Hepatocyte (in vitro differentiated cells): ENCODE results near the gene EGR4. TPM values are rescaled to one million over a fixed set of nuclear protein-coding genes. Genes with fewer than 3 reads are reported as not detected.

ENCODE experiments used
- DNase-seq: peaks from one replicate; pipeline ENCODE4 v3.0.0-alpha.2; 2016; ENCODE audit warnings: low spot score
- H2AFZ ChIP-seq: fragments of 200-600 bp; sonication (generic); 2 replicates; pipeline ENCODE4 v1.6.0; 2016; ENCODE audit warnings: antibody characterized with exemption, mild to moderate bottlenecking
- H3K27ac ChIP-seq: fragments of 200-600 bp; sonication (generic); 2 replicates; pipeline ENCODE4 v1.5.1; 2016; ENCODE audit warnings: mild to moderate bottlenecking
- H3K27me3 ChIP-seq: fragments of 200-600 bp; sonication (generic); 2 replicates; pipeline ENCODE4 v1.6.1; 2016
- H3K36me3 ChIP-seq: fragments of 200-600 bp; sonication (generic); replicated peaks from 2 replicates; pipeline ENCODE4 v1.5.1; 2016; ENCODE audit warnings: low read depth; ENCODE audit not compliant: insufficient read depth
- H3K4me1 ChIP-seq: fragments of 200-600 bp; sonication (generic); 2 replicates; pipeline ENCODE4 v1.5.1; 2016; ENCODE audit warnings: mild to moderate bottlenecking, moderate library complexity; ENCODE audit not compliant: insufficient read depth
- H3K4me2 ChIP-seq: fragments of 200-600 bp; sonication (generic); 2 replicates; pipeline ENCODE4 v1.6.0; 2016
- H3K4me3 ChIP-seq: fragments of 200-600 bp; sonication (generic); 2 replicates; pipeline ENCODE4 v1.5.1; 2016; ENCODE audit warnings: mild to moderate bottlenecking
- H3K79me2 ChIP-seq: fragments of 200-600 bp; sonication (generic); 2 replicates; pipeline ENCODE4 v1.6.0; 2017; ENCODE audit warnings: mild to moderate bottlenecking
- H3K9me2 ChIP-seq: fragments of 200-600 bp; sonication (generic); replicated peaks from 2 replicates; pipeline ENCODE4 v1.6.0; 2017; ENCODE audit warnings: mild to moderate bottlenecking; ENCODE audit not compliant: insufficient read depth
- H3K9me3 ChIP-seq: fragments of 200-600 bp; sonication (generic); 2 replicates; pipeline ENCODE4 v1.5.1; 2016; ENCODE audit warnings: low read depth, mild to moderate bottlenecking
- H4K20me1 ChIP-seq: fragments of 200-600 bp; sonication (generic); 2 replicates; pipeline ENCODE4 v1.6.0; 2016; ENCODE audit warnings: mild to moderate bottlenecking; ENCODE audit not compliant: insufficient read depth, poor library complexity, severe bottlenecking
- EZH2 ChIP-seq: fragments of 200-600 bp; sonication (generic); IDR thresholded peaks from 2 replicates; pipeline ENCODE4 v1.6.1; 2016; ENCODE audit warnings: antibody characterized with exemption, mild to moderate bottlenecking, borderline replicate concordance
- EZH2phosphoT487 ChIP-seq: fragments of 200-600 bp; sonication (generic); IDR thresholded peaks from one replicate; pipeline ENCODE4 v1.6.1; 2018; ENCODE audit warnings: antibody characterized with exemption, mild to moderate bottlenecking, low read depth, moderate library complexity; ENCODE audit not compliant: unreplicated experiment, severe bottlenecking
- WGBS: methylation state at CpG from one replicate; pipeline ENCODE4 v1.1.6; 2016; ENCODE audit warnings: low lambda C conversion rate; ENCODE audit errors: missing lambda C conversion rate; 5-methylcytosine and 5-hydroxymethylcytosine counted together
- polyA plus RNA-seq: library from polyadenylated mRNA; unstranded; fragments of >200 nt; fragmentation: Nextera tagmentation; extraction: Ambion mirVana; gene quantifications from 2 replicates; pipeline ENCODE4 v1.2.1, GENCODE V29; 2016
- total RNA-seq: library from RNA; depleted of rRNA; stranded (reverse); fragments of >200 nt; gene quantifications from 2 replicates; pipeline ENCODE4 v1.2.3, GENCODE V29; 2014
- TF ChIP-seq, protein P1 (sequence below): fragments of 200-600 bp; sonication (generic); IDR thresholded peaks from 2 replicates; pipeline ENCODE4 v1.5.1; 2016; ENCODE audit warnings: antibody characterized with exemption, mild to moderate bottlenecking; ENCODE audit not compliant: poor library complexity

Gene EGR4
- total and polyA plus RNA-seq, 2 experiments from 2014 or later, result 0.23 to 1.9 TPM

DNA sequence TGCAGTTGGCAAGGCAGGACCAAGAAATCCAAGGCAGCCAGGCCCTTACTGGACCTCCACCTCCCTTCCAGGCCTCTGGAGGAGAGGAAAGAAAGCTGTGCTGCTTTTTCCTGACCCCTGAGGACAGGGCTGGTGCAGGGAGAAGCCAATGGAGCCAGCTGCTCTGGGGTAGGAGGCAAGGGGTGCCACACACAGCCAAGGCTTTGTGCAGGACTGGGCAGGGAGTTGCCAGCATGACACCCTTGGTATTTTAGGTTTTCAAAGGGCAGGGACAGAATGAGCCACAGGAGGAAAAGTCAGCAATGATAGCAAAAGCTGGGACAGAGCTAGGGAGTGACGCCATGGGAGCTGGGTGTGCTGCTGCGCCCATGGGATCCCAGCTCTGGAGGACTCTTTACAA is 36.3 kb downstream of the EGR4 start:
- H3K9me3 ChIP-seq, result no peaks in the 10 kb centered on the region
- 92% methylated on average over 2 of the region's 2 CpGs for WGBS
- H3K9me2 ChIP-seq, result no peaks in the 10 kb centered on the region
- H3K27ac ChIP-seq, result no peak overlapping the region
- H3K27me3 ChIP-seq, result no peaks in the 10 kb centered on the region
- TF ChIP-seq EZH2phosphoT487, result no peak
- TF ChIP-seq, protein P1, sequence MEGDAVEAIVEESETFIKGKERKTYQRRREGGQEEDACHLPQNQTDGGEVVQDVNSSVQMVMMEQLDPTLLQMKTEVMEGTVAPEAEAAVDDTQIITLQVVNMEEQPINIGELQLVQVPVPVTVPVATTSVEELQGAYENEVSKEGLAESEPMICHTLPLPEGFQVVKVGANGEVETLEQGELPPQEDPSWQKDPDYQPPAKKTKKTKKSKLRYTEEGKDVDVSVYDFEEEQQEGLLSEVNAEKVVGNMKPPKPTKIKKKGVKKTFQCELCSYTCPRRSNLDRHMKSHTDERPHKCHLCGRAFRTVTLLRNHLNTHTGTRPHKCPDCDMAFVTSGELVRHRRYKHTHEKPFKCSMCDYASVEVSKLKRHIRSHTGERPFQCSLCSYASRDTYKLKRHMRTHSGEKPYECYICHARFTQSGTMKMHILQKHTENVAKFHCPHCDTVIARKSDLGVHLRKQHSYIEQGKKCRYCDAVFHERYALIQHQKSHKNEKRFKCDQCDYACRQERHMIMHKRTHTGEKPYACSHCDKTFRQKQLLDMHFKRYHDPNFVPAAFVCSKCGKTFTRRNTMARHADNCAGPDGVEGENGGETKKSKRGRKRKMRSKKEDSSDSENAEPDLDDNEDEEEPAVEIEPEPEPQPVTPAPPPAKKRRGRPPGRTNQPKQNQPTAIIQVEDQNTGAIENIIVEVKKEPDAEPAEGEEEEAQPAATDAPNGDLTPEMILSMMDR, result no peak
- H4K20me1 ChIP-seq, result no peaks in the 10 kb centered on the region
- H3K4me3 ChIP-seq, result no peak overlapping the region
- H3K4me2 ChIP-seq, result no peak overlapping the region
- DNase-seq, result no peak
- no peaks in the 10 kb centered on the region for H3K36me3 ChIP-seq
- no peaks in the 10 kb centered on the region for H3K4me1 ChIP-seq
- no peak overlapping the region for H2AFZ ChIP-seq
- no peaks in the 10 kb centered on the region for H3K79me2 ChIP-seq

DNA sequence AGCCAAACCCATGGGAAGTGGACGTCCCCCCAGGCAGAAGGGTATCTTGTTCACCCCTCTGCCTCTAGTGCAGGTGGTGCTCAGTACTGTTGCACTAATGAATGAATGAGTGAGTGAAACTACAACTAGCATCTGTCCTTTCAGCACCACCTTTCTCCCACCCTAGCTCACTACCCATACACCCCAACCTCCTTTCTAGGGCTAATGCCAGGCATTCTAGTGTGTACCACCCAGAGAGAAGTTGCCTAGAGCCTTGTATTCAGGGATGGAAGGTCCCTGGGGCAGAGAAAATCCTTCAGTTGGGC is 36.8 kb downstream of the EGR4 start:
- TF ChIP-seq EZH2phosphoT487, result no peak
- DNase-seq, result no peak
- H3K4me2 ChIP-seq, result no peak overlapping the region
- 31% methylated on average over 1 of the region's 1 CpG for whole genome bisulfite sequencing
- H3K36me3 ChIP-seq, result no peaks in the 10 kb centered on the region
- no peaks in the 10 kb centered on the region for H3K9me2 ChIP-seq
- no peaks in the 10 kb centered on the region for H4K20me1 ChIP-seq
- H3K4me1 ChIP-seq, result no peaks in the 10 kb centered on the region
- no peak overlapping the region for H3K27ac ChIP-seq
- no peak overlapping the region for H2AFZ ChIP-seq
- H3K9me3 ChIP-seq, result no peaks in the 10 kb centered on the region
- no peaks in the 10 kb centered on the region for H3K27me3 ChIP-seq
- no peak overlapping the region for H3K4me3 ChIP-seq
- no peaks in the 10 kb centered on the region for H3K79me2 ChIP-seq

DNA sequence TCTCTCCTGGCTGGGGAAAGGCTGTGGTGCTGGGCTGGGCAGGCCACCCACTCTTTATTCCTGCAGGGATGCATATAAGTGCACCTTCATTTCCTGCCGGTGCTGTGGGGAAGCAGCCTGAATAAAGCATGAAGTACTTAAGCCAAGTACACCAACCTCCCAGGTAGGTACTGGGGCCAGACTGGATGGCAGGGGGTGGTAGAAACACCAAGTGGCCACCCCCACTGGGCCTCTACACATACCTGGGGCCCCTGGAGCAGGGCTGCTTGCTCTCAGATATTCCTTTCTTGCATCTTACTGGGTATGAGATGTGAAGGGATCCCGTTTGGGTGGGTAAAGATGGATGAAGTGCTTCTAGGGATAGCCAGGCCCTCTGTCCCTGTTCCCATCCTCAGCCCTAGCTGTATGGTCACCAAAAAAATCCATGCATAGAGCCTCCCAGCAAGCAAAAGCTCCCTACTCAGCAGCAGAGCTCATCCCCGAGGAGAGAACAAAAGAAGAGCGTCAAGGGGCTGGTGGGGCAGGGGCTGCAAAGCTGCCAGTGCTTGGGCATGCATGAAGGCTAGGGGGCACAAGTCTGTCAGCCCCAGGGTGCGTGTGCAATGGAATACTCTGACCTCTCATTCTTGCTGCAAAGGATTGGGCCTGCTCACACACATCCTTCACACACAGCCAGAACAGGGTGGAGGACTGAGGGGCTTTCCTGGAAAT is 37.3 kb downstream of the EGR4 start:
- H3K36me3 ChIP-seq, result no peaks in the 10 kb centered on the region
- TF ChIP-seq EZH2, result no peak
- TF ChIP-seq, protein P1, result no peak
- TF ChIP-seq EZH2phosphoT487, result no peak
- H3K4me3 ChIP-seq, result no peak overlapping the region
- DNase-seq, result no peak
- no peak overlapping the region for H2AFZ ChIP-seq
- no peaks in the 10 kb centered on the region for H3K9me3 ChIP-seq
- H3K4me2 ChIP-seq, result no peak overlapping the region
- no peaks in the 10 kb centered on the region for H4K20me1 ChIP-seq
- no peaks in the 10 kb centered on the region for H3K9me2 ChIP-seq
- H3K79me2 ChIP-seq, result no peaks in the 10 kb centered on the region
- no peaks in the 10 kb centered on the region for H3K27me3 ChIP-seq
- H3K27ac ChIP-seq, result no peak overlapping the region
- H3K4me1 ChIP-seq, result no peaks in the 10 kb centered on the region
- WGBS, result 81% methylated on average over 5 of the region's 5 CpGs

DNA sequence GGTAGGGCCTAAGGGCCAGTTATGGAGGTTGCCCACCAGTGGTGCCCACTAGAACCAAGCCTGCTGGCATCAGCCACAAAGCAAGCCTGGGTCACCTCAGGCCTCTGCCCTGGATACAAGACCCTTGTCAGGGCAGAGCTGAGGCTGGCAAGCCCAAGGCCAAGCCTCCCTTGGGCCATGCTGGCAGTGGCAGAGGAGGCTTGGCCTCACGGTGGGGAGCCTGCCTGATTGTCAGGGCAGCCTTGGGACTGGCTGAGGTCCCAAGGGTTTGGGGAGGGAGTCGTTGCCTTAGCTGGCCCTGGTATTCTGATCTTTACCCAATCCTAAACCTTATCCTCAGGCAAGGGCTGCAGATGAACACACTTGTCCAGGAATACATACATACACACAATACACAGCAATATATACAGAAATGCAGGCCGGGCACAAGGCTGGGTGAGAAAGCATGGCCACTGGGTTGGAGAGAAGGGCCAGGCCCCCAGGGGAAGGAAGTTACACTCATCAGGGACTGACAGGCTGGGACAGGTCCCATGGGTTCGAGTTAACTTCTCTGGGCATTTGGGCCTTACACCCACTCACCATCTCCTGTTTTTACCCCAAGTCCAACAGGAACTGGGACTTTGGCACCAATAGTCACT is 38.2 kb downstream of the EGR4 start:
- no peak overlapping the region for H3K4me2 ChIP-seq
- 72% methylated on average over 4 of the region's 4 CpGs for WGBS

More for the DNA sequence above, 38.2 kb downstream of the EGR4 start:
- Histone ChIP-seq H3K27ac (no peak overlapping the region), H4K20me1 (no peaks in the 10 kb centered on the region), H3K27me3 (no peaks in the 10 kb centered on the region), H3K4me3 (no peak overlapping the region), H3K4me1 (no peaks in the 10 kb centered on the region), H3K79me2 (no peaks in the 10 kb centered on the region), H3K9me2 (no peaks in the 10 kb centered on the region), H3K36me3 (no peaks in the 10 kb centered on the region), H3K9me3 (no peaks in the 10 kb centered on the region), H2AFZ (no peak overlapping the region)
- no peak for TF ChIP-seq EZH2
- TF ChIP-seq EZH2phosphoT487, result no peak
- TF ChIP-seq, protein P1, result no peak
- no peak for DNase-seq
